GM13976 (cell line): ENCODE results near the gene LRRC71.
A peak's percentile ranks its signal among the peaks of the same experiment; 100 is the strongest.

ENCODE experiments used
- DNase-seq: peaks from one replicate; pipeline ENCODE4 v3.0.0; 2012; ENCODE audit warnings: low spot score
- in situ Hi-C: fragments of 300-500 bp; cut with MboI; formaldehyde crosslinking; loops from one replicate; pipeline ENCODE4 v1.12.0; 2022; ENCODE audit warnings: low sequenced_read_pairs, mixed read lengths, inconsistent platforms; ENCODE audit not compliant: unreplicated experiment
- TF ChIP-seq, protein P1 (sequence below): IDR thresholded peaks from 2 replicates; pipeline ENCODE4 v1.5.1; 2012; ENCODE audit warnings: borderline replicate concordance, mild to moderate bottlenecking; ENCODE audit not compliant: insufficient read depth; ENCODE audit errors: extremely low read depth, missing control alignments, control extremely low read depth

The LRRC71 gene

DNA sequence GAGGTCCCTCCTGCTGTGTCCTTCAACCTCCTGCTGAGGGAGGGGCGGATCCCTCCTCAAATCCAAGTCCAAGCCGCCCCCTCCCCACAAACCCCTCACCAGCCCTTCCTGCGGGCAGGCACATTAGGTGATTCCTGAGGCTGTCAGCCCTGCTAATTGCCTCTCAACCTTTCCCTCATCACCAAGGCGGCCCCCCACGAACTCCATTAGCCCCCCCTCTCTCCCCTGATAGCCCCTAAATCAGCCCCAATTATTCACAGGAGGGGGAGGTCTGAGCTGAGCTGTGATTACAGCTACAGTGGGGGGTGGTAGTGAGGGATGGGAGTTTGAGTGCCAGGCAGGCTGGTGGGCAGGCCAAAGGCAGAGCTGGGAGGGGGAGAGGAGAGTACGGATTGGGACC lies 32.7 kb upstream of the LRRC71 start:
- in situ Hi-C loops: no loop called here
- no peak for DNase-seq
- TF ChIP-seq, protein P1, sequence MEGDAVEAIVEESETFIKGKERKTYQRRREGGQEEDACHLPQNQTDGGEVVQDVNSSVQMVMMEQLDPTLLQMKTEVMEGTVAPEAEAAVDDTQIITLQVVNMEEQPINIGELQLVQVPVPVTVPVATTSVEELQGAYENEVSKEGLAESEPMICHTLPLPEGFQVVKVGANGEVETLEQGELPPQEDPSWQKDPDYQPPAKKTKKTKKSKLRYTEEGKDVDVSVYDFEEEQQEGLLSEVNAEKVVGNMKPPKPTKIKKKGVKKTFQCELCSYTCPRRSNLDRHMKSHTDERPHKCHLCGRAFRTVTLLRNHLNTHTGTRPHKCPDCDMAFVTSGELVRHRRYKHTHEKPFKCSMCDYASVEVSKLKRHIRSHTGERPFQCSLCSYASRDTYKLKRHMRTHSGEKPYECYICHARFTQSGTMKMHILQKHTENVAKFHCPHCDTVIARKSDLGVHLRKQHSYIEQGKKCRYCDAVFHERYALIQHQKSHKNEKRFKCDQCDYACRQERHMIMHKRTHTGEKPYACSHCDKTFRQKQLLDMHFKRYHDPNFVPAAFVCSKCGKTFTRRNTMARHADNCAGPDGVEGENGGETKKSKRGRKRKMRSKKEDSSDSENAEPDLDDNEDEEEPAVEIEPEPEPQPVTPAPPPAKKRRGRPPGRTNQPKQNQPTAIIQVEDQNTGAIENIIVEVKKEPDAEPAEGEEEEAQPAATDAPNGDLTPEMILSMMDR: no peak

DNA sequence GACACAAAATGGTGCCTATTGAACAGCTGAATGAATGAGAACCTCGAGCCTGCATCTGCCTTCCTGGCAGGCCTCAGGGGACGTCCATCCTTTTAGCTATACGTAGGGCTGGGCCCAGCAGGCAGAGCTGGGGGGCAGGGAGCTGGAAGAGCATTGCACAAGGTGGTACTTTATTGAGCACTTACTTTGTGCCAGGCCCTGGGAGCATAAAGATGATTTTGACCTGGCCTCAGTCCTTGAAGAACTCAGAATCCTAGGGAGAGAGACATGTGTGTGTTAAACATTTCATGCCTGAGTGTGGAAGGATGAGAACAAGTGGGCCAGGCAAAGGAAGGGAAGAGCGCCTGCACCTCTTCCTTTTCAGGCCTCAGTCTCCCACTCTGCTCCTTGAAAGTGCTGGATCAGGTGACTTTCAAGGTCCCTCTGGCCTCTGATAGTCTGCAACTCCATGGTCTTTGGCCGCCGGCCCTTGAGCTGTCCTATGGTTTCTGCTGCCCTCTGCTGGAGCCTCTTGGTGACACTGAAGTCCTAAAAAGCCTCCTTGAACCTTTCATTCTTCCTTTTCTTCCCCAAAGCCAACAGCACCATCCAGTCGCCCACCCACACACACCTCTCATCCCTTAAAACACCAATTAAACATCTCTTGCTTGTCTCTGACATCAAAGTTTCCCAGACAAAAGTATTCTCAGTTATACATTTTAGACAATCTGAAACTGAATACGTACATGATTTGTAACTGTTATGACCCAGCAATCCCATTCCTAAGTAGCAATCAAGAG lies 30.4 kb upstream of the LRRC71 start:
- in situ Hi-C loops: loop anchor here (5.0 kb wide), 1 partner anchor 48 kb away; no protein-coding TSS in a partner anchor
- TF ChIP-seq, protein P1: peak; percentile 61
- peak; percentile 84 for DNase-seq

DNA sequence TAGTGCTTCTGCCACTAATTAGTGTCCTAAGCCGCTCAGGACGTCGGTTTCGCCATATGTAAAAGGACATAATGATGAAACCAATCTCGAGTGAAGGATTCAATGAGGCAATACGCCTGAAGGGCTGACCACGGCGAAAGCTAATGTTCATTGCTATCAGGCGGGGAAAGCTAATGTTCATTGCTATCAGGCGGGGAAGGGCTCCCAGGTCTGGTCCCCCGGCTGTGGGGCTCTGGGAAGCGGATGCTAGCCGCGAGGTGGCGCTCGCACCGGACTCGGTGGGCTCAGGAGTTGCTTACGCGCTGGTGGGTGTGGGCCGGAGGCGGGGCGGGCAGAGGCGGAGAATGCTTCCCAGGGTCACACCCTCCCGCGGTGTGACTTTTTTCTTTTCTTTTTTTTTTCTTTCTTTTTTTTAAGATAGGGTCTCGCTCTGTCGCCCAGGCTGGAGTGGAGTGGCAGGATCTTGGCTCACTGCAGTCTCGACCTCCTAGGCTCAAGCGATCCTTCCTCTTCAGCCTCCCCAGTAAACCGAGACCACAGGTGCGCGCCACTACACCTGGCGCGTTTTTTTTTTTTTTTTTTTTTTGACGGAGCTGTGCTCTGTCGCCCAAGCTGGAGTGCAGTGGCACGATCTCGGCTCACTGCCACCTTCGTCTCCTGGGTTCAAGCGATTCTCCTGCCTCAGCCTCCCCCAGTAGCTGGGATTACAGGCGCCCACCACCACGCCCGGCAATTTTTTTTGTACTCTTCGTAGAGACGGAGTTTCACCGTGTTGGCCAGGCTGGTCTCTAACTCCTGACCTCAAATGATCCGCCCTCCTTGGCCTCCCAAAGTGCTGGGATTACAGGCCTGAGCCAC lies 28.0 kb upstream of the LRRC71 start:
- in situ Hi-C loops: loop anchor here (5.0 kb wide), 1 partner anchor 50 kb away; no protein-coding TSS in a partner anchor
- TF ChIP-seq, protein P1: peak; percentile 84
- peak; percentile 90 for DNase-seq

DNA sequence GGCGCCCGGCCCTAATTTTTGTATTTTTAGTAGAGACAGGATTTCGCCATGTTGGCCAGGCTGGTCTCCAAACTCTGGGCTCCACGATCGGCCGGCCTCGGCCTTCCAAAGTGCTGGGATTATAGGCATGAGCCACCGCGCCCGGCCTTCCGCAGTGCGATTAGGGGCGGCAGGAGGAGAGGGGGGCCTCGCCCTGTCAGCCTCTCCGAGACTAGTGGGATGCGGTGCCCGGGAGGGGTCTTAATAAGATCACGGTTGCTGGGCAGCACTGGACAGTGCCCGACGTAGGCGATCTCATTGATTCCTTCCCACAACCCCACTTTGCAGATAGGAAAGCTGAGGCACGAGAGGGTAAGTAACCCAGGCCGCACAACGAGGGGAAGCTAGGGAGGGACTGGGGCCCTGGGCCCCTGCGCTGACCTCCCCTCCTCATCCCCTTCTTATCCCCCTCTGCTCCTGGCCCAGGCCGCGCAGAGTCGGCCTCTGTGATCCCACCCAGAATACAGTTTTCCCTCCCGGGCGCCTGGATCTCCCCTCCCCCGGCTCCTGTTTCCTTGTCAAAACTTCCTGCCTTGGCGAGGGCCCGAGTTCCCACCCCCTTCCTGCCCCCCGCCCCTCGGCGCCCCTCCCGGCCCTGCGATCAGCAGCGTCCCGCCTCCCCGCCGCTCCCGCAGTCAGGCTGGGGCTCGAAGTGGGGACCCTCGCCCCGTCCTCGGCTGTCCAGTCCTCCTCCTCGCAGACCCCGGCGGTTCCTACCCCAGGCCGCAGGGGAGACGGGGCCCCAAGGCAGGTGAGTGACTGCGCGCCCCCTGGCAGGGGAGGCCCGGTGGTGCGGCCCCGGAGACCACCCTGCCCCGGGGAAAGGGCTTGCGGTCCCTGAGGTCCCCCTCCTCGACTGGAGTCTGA lies 27.1 kb upstream of the LRRC71 start, which contains the start of gene PEAR1:
TSS of gene PEAR1 (plus strand) at position 671 of the 906 bp plus-strand sequence. CDS start 10,209 bp downstream, outside the sequence.
- TF ChIP-seq, protein P1: no peak
- in situ Hi-C loops: loop anchor here (5.0 kb wide), 1 partner anchor 51 kb away; no protein-coding TSS in a partner anchor
- DNase-seq: no peak

DNA sequence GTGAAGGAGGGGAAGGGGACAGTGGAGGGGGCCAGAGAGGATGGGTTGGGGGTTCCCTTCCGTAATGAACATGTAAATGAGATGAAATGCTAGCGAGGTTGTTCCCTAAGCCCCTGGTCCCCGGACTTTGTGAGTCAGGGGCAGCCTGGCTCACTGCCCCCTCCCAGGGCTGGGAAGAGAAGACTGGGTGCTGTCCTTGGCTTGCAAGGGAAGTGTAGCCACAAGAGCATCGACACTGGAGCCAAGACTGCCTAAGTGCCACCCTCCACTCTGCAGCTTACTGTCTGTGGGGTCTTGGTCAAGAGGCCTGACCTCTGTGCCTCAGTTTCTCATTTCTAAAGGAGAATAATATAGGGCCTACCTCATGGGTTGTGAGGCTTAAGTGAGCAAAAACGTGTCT lies 26.4 kb upstream of the LRRC71 start:
- TF ChIP-seq, protein P1: no peak
- DNase-seq: no peak
- in situ Hi-C loops: loop anchor here (5.0 kb wide), 1 partner anchor 52 kb away; no protein-coding TSS in a partner anchor
